ENCODE results near the gene IFT52.

IFT52 gene

GRCh38 chr20:43691928-43692524 is 101.3 kb downstream of the IFT52 start:
- peak; percentile 53 to 71 for DNase-seq

- DNase-seq = no peak
Measured at GRCh38 chr20:43694763-43695162, 104.0 kb downstream of the IFT52 start.

DNA sequence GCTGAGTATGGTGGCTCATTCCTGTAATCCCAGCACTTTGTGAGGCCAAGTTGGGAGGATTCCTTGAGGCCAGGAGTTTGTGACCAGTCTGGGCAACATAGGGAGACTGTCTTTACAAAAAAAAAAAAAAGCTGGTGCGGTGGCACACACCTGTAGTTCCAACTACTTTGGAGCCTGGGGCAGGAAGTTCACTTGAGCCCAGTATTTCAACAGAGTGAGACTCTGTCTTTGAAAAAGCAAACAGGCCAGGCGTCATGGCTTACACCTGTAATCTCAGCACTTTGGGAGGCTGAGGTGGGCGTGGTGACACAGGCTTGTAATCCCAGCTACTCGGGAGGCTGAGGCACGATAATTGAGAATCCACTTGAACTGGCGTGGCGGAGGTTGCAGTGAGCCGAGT is 104.8 kb downstream of the IFT52 start:
- no peak for DNase-seq

Data from inflammatory macrophage (primary cell).